B cell (primary cell): ENCODE measurements around the gene FRMD7. TPM values are rescaled to one million over a fixed set of nuclear protein-coding genes. Genes with fewer than 3 reads are reported as not detected.

Experiments
- ATAC-seq: fragments of 200-7000 bp; cut with Tn5 transposase; one replicate; pipeline ENCODE4 v1.10.0; 2021; ENCODE audit warnings: low read depth, mild to moderate bottlenecking, moderate number of reproducible peaks, moderate library complexity
- CTCF ChIA-PET: fragments of 350-600 bp; sonication (Branson Sonifier 250); formaldehyde crosslinking; loops from one replicate; lab custom pipeline; 2021; ENCODE audit warnings: antibody characterized with exemption, inconsistent platforms; lab: Charles Lee
- POLR2A ChIA-PET: fragments of 350-600 bp; sonication (Branson Sonifier 250); formaldehyde crosslinking; loops from one replicate; lab custom pipeline; 2021; ENCODE audit warnings: antibody characterized with exemption; lab: Charles Lee
- DNase-seq: peaks from one replicate; pipeline ENCODE4 v3.0.0; 2013
- H2AFZ ChIP-seq: 2 replicates; pipeline ENCODE4 v1.6.1; 2012; ENCODE audit warnings: mild to moderate bottlenecking, low read depth, low read length; ENCODE audit not compliant: insufficient read depth, poor library complexity, severe bottlenecking
- H3K27ac ChIP-seq, 2 donors: 1 replicate in 1 of 2; 2 replicates in 1 of 2; pipeline ENCODE4 v1.5.1; 2012 to 2013; ENCODE audit warnings: low read length in 2 of 2, mild to moderate bottlenecking in 2 of 2, moderate library complexity in 1 of 2
- H3K27me3 ChIP-seq, 4 experiments: fragments of 200-600 bp in 1 of 4; sonication (generic) in 1 of 4; replicated peaks in 1 of 4; 1 replicate in 2 of 4; 2 replicates in 2 of 4; pipeline versions ENCODE4 v1.6.1 to v1.7.0; 2013 to 2016; ENCODE audit warnings: low read length in 3 of 4, mild to moderate bottlenecking in 2 of 4, mixed read lengths in 1 of 4, moderate library complexity in 1 of 4; ENCODE audit not compliant: insufficient read depth in 4 of 4, control insufficient read depth in 3 of 4; ENCODE audit errors: control extremely low read depth in 1 of 4
- H3K36me3 ChIP-seq, 2 experiments: replicated peaks in 1 of 2; 1 replicate in 1 of 2; 2 replicates in 1 of 2; pipeline versions ENCODE4 v1.6.1 to v1.7.1; 2013; ENCODE audit warnings: low read length in 1 of 2; ENCODE audit not compliant: insufficient read depth in 2 of 2, control insufficient read depth in 1 of 2; ENCODE audit errors: control extremely low read depth in 1 of 2, extremely low read depth in 1 of 2
- H3K4me1 ChIP-seq, 2 donors: fragments of 200-600 bp in 1 of 2; sonication (generic) in 1 of 2; 1 replicate in 1 of 2; 2 replicates in 1 of 2; pipeline versions ENCODE4 v1.5.1 to v1.6.1; 2013 to 2017; ENCODE audit warnings: low read length in 2 of 2; ENCODE audit not compliant: control insufficient read depth in 2 of 2, insufficient read depth in 2 of 2
- H3K4me2 ChIP-seq: replicated peaks from 2 replicates; pipeline ENCODE3; 2012; ENCODE audit warnings: mild to moderate bottlenecking, low read depth, low read length; ENCODE audit not compliant: poor library complexity, severe bottlenecking
- H3K4me3 ChIP-seq, 5 experiments: fragments of 200-600 bp in 1 of 5; sonication (generic) in 1 of 5; 1 replicate in 3 of 5; 2 replicates in 2 of 5; pipeline versions ENCODE4 v1.5.1 to v1.7.0; 2011 to 2016; ENCODE audit warnings: low read length in 4 of 5, mild to moderate bottlenecking in 4 of 5, low read depth in 2 of 5, control low read depth in 1 of 5, moderate library complexity in 1 of 5; ENCODE audit not compliant: insufficient read depth in 1 of 5; ENCODE audit errors: control extremely low read depth in 1 of 5, extremely low read depth in 1 of 5
- H3K79me2 ChIP-seq: fragments of 200-600 bp; sonication (generic); one replicate; pipeline ENCODE4 v1.6.0; 2016; ENCODE audit warnings: low read length; ENCODE audit not compliant: control insufficient read depth, insufficient read depth
- H3K9ac ChIP-seq: fragments of 200-600 bp; sonication (generic); 2 replicates; pipeline ENCODE4 v1.6.1; 2017; ENCODE audit warnings: mild to moderate bottlenecking, low read length, moderate library complexity
- H3K9me3 ChIP-seq, 3 donors: one replicate each; pipeline versions ENCODE4 v1.6.1 to v1.7.1; 2013; ENCODE audit warnings: low read length in 2 of 3; ENCODE audit not compliant: control insufficient read depth in 2 of 3, insufficient read depth in 1 of 3; ENCODE audit errors: control extremely low read depth in 1 of 3
- H4K20me1 ChIP-seq: 2 replicates; pipeline ENCODE4 v1.6.0; 2012; ENCODE audit warnings: mild to moderate bottlenecking, low read length; ENCODE audit not compliant: insufficient read depth, control insufficient read depth, poor library complexity, severe bottlenecking
- H3K27ac Mint-ChIP-seq: one replicate; pipeline ENCODE4 v1.8.0; 2021; ENCODE audit warnings: mixed read lengths
- H3K27me3 Mint-ChIP-seq: one replicate; pipeline ENCODE4 v1.8.0; 2021; ENCODE audit warnings: mixed read lengths
- H3K4me1 Mint-ChIP-seq: one replicate; pipeline ENCODE4 v1.8.0; 2021; ENCODE audit warnings: mixed read lengths
- H3K4me3 Mint-ChIP-seq: one replicate; pipeline ENCODE4 v1.8.0; 2021; ENCODE audit warnings: mixed read lengths
- H3K9me3 Mint-ChIP-seq: one replicate; pipeline ENCODE4 v1.8.0; 2022; ENCODE audit warnings: mixed read lengths; ENCODE audit not compliant: insufficient read depth
- EZH2 ChIP-seq: IDR thresholded peaks from 2 replicates; pipeline ENCODE4 v1.6.1; 2012; ENCODE audit warnings: borderline replicate concordance, low read depth, mild to moderate bottlenecking, moderate library complexity, low read length; ENCODE audit not compliant: insufficient read depth, poor library complexity, severe bottlenecking
- WGBS: methylation state at CpG from one replicate; pipeline ENCODE4 v1.1.5; 2013; ENCODE audit warnings: missing lambda C conversion rate; ENCODE audit not compliant: insufficient coverage; 5-methylcytosine and 5-hydroxymethylcytosine counted together
- intact Hi-C: fragments of 100-400 bp; cut with micrococcal nuclease; formaldehyde crosslinking; loops from one replicate; pipeline ENCODE4 v1.10.0; 2022
- polyA plus RNA-seq: library from polyadenylated mRNA; depleted of rRNA; stranded (reverse); fragments of >200 nt; gene quantifications from 2 replicates; pipeline ENCODE4 v1.2.3, GENCODE V29; 2012
- total RNA-seq, 2 donors: library from RNA; stranded (reverse); fragments of 120-200 nt in 1 of 2; gene quantifications; 1 replicate in 1 of 2; 2 replicates in 1 of 2; pipeline versions ENCODE4 v1.2.3 to v1.2.4, GENCODE V29; 2013 to 2022
- TF ChIP-seq, protein P1 (sequence below): fragments of 200-600 bp; IDR thresholded peaks from one replicate; pipeline ENCODE4 v1.8.0; 2022; ENCODE audit warnings: antibody characterized with exemption, mild to moderate bottlenecking

FRMD7 gene
- total and polyA plus RNA-seq, 2 donors (not counting 1 experiment from before 2014, with no cell fraction given) = not detected

DNA sequence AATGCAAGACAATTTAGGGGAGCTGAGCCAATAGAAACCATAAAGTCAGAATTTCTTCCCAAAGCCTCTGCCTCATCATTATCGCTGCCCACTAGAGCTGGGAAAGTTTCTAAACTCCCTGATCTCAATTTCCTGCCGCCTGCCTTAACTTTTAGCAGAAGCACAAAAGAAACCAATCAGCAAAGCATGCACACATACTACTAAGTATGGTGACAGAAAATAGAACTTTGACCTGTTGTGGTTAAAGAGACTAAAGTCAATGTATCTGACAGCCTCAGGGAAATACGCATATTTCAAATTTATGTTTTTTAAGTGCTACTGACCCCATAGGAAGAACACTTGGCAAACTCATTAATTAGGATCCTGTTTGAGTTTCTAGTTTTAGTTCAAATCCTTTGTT, 94.7 kb downstream of the FRMD7 start:
- Histone ChIP-seq H3K4me1 (peaks cover 11 to 32% of the 10 kb centered on the region in 2 donors), H4K20me1 (peaks cover 6% of the 10 kb centered on the region), H3K9ac (no peak overlapping the region), H3K36me3 (peaks cover 0 to 2% of the 10 kb centered on the region in 2 experiments), H3K4me3 (no peak overlapping the region), H3K4me2 (no peak overlapping the region), H2AFZ (no peak overlapping the region), H3K27me3 (no peaks in the 10 kb centered on the region), H3K9me3 (no peaks in the 10 kb centered on the region), H3K27ac (peak overlapping the region in 1 of 2 donors; percentile 4), H3K79me2 (peaks cover 65% of the 10 kb centered on the region)
- TF ChIP-seq, protein P1, sequence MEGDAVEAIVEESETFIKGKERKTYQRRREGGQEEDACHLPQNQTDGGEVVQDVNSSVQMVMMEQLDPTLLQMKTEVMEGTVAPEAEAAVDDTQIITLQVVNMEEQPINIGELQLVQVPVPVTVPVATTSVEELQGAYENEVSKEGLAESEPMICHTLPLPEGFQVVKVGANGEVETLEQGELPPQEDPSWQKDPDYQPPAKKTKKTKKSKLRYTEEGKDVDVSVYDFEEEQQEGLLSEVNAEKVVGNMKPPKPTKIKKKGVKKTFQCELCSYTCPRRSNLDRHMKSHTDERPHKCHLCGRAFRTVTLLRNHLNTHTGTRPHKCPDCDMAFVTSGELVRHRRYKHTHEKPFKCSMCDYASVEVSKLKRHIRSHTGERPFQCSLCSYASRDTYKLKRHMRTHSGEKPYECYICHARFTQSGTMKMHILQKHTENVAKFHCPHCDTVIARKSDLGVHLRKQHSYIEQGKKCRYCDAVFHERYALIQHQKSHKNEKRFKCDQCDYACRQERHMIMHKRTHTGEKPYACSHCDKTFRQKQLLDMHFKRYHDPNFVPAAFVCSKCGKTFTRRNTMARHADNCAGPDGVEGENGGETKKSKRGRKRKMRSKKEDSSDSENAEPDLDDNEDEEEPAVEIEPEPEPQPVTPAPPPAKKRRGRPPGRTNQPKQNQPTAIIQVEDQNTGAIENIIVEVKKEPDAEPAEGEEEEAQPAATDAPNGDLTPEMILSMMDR = no peak
- no peak for TF ChIP-seq EZH2
- Mint-ChIP-seq H3K9me3 (no peaks in the 10 kb centered on the region), H3K27ac (no peak overlapping the region), H3K27me3 (no peaks in the 10 kb centered on the region), H3K4me1 (peaks cover 67% of the 10 kb centered on the region), H3K4me3 (no peak overlapping the region)
- DNase-seq = no peak
- WGBS = no CpG with 5 or more reads among the region's 3 CpGs
- intact Hi-C loops = no loop called here
- ChIA-PET POLR2A (no interaction called here), CTCF (no interaction called here)
- ATAC-seq = no peak

DNA sequence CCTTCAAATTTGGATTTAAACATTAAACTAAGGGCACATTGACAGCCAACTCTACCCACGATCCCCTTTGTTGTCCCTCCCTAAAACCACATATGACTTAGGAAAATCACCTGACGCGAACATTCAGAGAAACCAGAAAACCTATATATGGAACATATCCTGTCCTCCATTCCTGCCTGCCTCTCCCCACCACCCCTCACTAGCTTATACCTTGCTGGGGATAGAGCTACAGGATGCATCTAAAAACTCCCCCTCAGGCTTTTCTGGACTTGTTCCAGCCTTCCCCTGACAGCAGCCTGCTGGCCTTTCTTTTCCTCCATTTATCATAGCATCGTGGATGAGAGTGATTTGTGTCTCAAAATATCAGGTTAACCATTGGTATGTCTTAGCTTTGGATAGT, 96.0 kb downstream of the FRMD7 start:
- Mint-ChIP-seq H3K27me3 (no peaks in the 10 kb centered on the region), H3K4me3 (no peak overlapping the region), H3K9me3 (no peaks in the 10 kb centered on the region), H3K27ac (peak overlapping the region; percentile 26), H3K4me1 (peaks cover 68% of the 10 kb centered on the region)
- no peak overlapping the region for H3K4me2 ChIP-seq
- ATAC-seq (no peak), DNase-seq (no peak)
- intact Hi-C loops = no loop called here
- no peak overlapping the region for H3K27ac ChIP-seq
- no peak overlapping the region for H3K9ac ChIP-seq
- H3K36me3 ChIP-seq = peaks cover 0 to 2% of the 10 kb centered on the region in 2 experiments
- H3K9me3 ChIP-seq = peaks cover 0 to 3% (median 0%) of the 10 kb centered on the region in 3 donors
- WGBS = no CpG with 5 or more reads among the region's 4 CpGs
- H4K20me1 ChIP-seq = peaks cover 6% of the 10 kb centered on the region
- POLR2A ChIA-PET = no interaction called here
- no peak overlapping the region for H2AFZ ChIP-seq
- CTCF ChIA-PET = no interaction called here
- no peak overlapping the region for H3K4me3 ChIP-seq
- peaks cover 11 to 32% of the 10 kb centered on the region in 2 donors for H3K4me1 ChIP-seq
- no peak for TF ChIP-seq EZH2
- TF ChIP-seq, protein P1 = no peak
- H3K79me2 ChIP-seq = peaks cover 69% of the 10 kb centered on the region
- no peaks in the 10 kb centered on the region for H3K27me3 ChIP-seq
